Activated CD8-positive, alpha-beta memory T cell treated with anti-CD3 and anti-CD28 coated beads for 36 hours (primary cell): ENCODE data around the gene RAB5A. TPM values are rescaled to one million over a fixed set of nuclear protein-coding genes. Genes with fewer than 3 reads are reported as not detected.
"Not testable (repeated sequence)": the region's sequence is repeated elsewhere in the genome, so short reads cannot be mapped to it uniquely, and the experiment has no call there.

Source experiments
- CTCF ChIA-PET: fragments of 350-600 bp; sonication (Branson Sonifier 250); formaldehyde crosslinking; loops from one replicate; lab custom pipeline; 2021; ENCODE audit warnings: antibody characterized with exemption; lab: Charles Lee
- POLR2A ChIA-PET: fragments of 350-600 bp; sonication (Branson Sonifier 250); formaldehyde crosslinking; loops from one replicate; lab custom pipeline; 2021; ENCODE audit warnings: antibody characterized with exemption; lab: Charles Lee
- total RNA-seq, 2 experiments: library from RNA; stranded (reverse); gene quantifications; one replicate each; pipeline ENCODE4 v1.2.3, GENCODE V29; 2021

RAB5A gene
- total RNA-seq, 2 experiments from 2014 or later = 64.4 to 67.8 TPM

DNA sequence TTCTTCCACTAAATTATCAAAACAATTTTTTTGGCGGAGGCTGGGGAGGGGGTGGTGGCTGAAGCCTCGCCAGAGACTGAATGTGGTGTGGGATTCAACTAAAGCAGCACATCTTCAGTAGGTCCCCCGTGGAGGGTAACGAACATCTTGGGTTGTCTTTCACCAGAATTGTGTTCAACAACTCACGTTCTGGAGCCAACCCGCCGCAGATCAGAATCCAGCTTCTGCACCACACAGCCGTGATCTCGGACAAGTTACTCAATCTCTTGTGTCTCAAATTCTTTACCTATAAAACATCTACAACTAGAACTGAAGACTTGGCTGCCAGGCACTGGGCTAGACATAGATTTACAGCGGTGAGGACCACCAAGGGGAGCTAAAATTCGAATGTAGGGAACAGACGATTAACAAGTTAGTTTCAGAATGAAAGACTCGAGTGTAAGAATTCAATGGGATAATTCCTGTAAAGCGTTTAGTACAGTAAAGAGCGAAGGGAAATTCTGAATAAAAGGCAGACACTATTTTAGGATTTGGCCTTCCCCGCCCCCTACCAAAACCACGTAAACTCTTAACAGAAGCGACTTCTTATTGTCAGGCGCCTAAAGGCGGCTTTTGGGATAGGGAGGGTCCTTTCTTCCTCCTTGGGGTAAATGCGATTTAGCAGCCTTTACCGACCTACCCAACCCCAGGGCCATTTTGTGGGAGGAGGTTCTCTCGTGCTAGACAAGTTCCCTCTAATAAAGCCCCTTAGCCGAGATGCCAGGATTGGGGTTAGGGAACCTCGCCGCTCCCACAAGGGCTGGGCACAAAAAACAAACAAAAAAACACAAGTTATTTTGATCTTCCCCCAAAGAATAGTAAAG lies 697 bp upstream of the RAB5A start:
- ChIA-PET CTCF (interaction anchor here (0.6 kb wide), 1 partner anchor 21 kb away, joined by 3 read pairs; no protein-coding TSS in a partner anchor), POLR2A (no interaction called here)

GRCh38 chr3:19947549-19948225 lies 790 bp downstream of the RAB5A start:
- ChIA-PET POLR2A (interaction anchor here (1.0 to 1.9 kb wide), 3 partner anchors 16 to 238 kb away, joined by 4 to 13 read pairs (median 5); partner anchors contain the start of genes KAT2B and SGO1), CTCF (interaction anchor here (0.9 kb wide), 1 partner anchor 10 kb away, joined by 4 read pairs; no protein-coding TSS in a partner anchor)

DNA sequence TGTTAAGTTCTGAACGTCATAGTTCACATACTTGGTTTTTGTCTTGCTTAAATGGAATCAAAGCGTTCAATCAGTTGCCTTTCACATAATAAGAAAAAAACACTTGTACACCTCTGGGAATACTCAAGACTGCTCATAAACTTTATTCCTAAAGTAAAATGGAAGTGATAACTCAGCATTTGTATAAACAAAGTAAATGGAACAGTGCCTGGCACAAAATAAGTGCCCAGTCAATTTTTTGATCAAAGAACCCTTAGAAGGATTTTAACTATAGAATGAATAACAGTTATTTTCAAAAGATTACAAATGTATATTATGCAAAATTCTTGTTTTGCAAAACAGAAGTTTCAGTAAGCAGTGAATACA lies 1.3 kb downstream of the RAB5A start:
- ChIA-PET POLR2A (interaction anchor here (1.0 to 1.9 kb wide), 2 partner anchors 93 to 238 kb away, joined by 5 to 13 read pairs; partner anchors contain the start of genes KAT2B and SGO1), CTCF (interaction anchor here (0.9 kb wide), 1 partner anchor 11 kb away, joined by 4 read pairs; no protein-coding TSS in a partner anchor)

GRCh38 chr3:19950316-19950715 lies 3.4 kb downstream of the RAB5A start:
- ChIA-PET POLR2A (no interaction called here), CTCF (no interaction called here)

DNA sequence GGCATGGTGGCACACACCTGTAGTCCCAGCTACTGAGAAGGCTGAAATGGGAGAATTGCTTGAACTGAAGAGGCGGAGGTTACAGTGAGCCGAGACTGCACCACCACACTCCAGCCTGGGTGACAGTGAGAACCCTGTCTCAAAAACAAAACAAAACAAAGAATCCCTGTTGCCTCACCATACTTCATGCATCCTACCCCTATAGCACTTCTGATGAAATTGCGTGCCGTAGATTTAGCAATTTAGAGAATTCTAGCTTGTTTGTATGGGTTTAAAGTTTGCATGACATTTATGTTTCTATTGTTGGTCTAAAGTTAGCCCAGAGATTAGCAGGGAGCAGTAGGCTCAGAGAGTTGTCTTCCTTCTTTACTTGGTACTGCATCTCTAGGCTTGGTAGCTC lies 7.8 kb downstream of the RAB5A start:
- POLR2A ChIA-PET = no interaction called here
- CTCF ChIA-PET = no interaction called here

GRCh38 chr3:19957354-19957753 lies 10.5 kb downstream of the RAB5A start:
- POLR2A ChIA-PET, CTCF ChIA-PET: not testable (repeated sequence)

DNA sequence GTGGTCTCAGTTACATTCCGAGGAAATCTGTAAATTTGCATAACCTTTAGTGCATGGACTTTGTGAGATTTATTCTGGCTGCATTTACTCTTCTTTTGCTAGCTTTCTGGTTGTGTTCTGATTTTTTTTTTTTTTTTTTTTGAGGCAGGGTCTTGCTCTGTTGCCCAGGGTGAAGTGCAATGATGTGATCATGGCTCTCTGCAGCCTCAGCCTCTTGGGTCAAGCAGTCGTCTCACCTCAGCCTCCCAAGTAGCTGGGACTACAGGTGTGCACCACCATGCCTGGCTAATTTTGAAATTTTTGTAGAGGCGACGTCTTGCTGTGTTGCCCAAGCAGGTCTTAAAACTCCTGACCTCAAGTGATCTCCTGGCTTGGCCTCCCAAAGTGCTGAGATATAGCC lies 12.6 kb downstream of the RAB5A start:
- ChIA-PET CTCF (interaction anchor here (0.6 kb wide), 1 partner anchor 75 kb away, joined by 4 read pairs; no protein-coding TSS in a partner anchor), POLR2A (no interaction called here)

GRCh38 chr3:19960696-19961095 lies 13.8 kb downstream of the RAB5A start:
- ChIA-PET POLR2A (no interaction called here), CTCF (no interaction called here)

DNA sequence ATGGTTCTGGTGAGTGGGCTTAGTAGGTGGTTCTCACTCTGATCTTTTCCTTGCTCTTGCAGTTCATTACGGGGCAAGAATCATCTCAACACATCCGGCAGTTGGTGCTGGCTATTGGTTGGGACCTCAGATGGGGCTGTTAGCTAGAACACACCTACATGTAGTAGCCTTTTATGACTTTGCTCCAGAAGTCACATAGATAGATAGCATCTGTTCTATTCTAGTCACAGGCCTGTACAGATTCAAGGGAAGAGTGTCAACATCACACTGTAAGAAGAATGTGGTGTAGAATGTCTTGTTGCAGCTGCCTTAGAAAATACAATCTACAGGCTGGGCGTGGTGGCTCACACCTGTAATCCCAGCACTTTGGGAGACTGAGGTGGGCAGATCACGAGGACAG lies 15.1 kb downstream of the RAB5A start:
- ChIA-PET CTCF (no interaction called here), POLR2A (no interaction called here)

DNA sequence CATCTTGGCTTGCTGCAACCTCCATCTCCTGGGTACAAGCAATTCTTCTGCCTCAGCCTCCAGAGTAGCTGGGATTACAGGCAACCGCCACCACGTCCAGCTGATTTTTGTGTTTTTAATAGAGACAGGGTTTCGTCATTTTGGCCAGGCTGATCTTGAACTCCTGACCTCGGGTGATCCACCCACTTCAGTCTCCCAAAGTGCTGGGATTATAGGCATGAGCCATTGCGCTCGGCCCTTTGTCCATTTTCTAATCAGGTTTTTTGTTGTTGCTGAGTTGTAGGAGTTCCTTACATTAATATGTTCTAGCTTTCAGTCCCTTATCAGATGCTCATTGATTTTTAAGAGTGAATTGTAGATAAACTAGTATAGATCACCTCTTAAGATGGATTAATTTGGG lies 20.3 kb downstream of the RAB5A start:
- POLR2A ChIA-PET = no interaction called here
- CTCF ChIA-PET = interaction anchor here (0.6 to 0.7 kb wide), 2 partner anchors 10 to 21 kb away, joined by 3 read pairs; no protein-coding TSS in a partner anchor

DNA sequence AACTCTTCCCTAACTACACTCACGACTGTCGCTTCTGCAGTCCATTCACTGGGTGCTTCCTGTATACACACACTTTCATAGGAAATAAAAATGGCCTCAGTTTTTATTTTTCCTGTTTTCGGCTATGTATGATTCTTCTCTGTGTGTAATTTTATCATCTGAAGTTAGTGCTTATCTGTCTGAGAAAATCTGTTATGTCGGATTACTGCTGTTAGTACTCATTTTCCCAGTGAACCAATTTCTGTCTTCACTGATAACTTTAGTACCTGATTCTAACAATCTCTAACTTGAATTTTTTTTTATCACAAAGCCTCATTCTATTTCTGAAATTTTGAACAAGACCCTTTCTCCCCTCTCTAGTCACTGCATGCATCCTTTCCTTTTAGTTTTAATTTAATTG lies 20.9 kb downstream of the RAB5A start:
- ChIA-PET CTCF (no interaction called here), POLR2A (no interaction called here)

GRCh38 chr3:19970327-19970726 lies 23.4 kb downstream of the RAB5A start:
- POLR2A ChIA-PET = no interaction called here
- CTCF ChIA-PET = interaction anchor here (0.6 kb wide), 1 partner anchor 1658 kb away, joined by 4 read pairs; no protein-coding TSS in a partner anchor

DNA sequence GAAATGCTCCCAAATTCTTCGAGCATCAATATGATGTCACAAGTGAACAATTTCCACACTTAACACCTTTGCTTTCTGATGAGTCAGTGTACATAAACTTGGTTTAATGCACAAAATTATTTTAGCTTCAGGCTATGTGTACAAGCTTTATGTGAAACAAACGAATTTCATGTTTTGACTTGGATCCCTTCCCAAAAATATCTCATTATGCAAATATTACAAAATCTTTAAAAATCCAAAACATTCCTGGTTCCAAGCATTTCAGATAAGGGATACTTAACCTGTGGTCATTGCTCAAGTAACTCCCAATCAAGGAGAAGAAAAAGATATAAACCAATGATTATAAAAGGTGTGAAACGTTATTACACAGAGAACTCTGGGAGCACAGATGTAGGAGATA lies 25.2 kb downstream of the RAB5A start:
- POLR2A ChIA-PET = interaction anchor here (0.6 kb wide), 1 partner anchor 69 kb away, joined by 3 read pairs; no protein-coding TSS in a partner anchor
- CTCF ChIA-PET = no interaction called here

DNA sequence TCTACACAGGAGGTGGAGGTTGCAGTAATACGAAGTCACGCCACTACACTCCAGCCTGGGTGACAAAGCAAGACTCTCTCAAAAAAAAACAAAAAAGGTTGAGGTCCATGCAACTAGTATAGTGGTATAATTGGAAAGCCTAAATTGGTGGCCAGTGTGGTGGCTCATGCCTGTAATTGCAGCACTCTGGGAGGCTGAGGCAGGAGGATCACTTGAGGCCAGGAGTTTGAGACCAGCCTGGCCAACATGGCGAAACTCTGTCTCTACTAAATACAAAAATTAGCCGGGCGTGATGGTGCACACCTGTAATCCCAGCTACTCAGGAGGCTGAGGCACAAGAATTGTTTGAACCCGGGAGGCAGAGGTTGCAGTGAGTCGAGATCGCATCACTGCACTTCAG lies 42.0 kb downstream of the RAB5A start:
- CTCF ChIA-PET, POLR2A ChIA-PET: not testable (repeated sequence)

- ChIA-PET CTCF (no interaction called here), POLR2A (no interaction called here)
Measured at GRCh38 chr3:19994796-19995195, 47.9 kb downstream of the RAB5A start.

DNA sequence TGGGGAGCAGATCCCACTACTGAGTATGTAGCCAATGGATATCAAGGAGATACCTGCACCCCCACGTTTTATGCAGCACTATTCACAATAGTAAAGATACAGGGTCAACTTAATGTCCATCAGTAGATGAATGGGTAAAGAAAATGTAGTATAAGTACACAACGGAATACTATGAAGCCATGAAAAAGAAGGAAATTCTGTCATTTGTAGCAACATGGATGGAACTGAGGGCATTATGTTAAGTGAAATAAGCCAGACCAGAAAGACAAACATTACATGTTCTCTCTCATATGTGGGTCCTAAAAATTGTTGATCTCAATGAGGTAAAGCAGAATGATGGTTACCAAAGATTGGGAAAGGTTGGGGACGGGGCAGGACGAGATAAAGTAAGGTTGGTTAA lies 50.6 kb downstream of the RAB5A start:
- CTCF ChIA-PET = no interaction called here
- POLR2A ChIA-PET = no interaction called here

DNA sequence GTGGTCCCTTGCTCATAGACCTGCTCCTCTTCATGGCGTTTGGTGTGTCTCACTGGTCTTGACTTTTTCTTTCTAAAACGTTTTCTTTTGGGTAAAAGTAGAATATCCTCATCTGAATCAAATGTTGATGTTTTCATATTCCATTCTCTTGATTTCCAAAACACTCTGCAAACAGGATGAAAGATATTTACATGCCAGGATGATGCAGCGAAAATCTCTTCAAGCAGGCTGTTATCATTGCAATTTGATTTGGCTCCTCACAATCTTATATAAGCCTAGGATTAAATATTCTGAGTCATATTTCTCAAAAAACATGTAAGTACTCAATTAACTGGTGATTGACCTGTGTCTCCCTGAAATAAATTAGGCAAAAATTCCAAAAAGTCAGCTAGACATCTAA lies 55.0 kb downstream of the RAB5A start:
- ChIA-PET POLR2A (no interaction called here), CTCF (no interaction called here)

GRCh38 chr3:20007960-20008359 lies 61.1 kb downstream of the RAB5A start:
- ChIA-PET CTCF (no interaction called here), POLR2A (no interaction called here)

GRCh38 chr3:20008646-20009045 lies 61.7 kb downstream of the RAB5A start:
- ChIA-PET POLR2A (no interaction called here), CTCF (no interaction called here)

DNA sequence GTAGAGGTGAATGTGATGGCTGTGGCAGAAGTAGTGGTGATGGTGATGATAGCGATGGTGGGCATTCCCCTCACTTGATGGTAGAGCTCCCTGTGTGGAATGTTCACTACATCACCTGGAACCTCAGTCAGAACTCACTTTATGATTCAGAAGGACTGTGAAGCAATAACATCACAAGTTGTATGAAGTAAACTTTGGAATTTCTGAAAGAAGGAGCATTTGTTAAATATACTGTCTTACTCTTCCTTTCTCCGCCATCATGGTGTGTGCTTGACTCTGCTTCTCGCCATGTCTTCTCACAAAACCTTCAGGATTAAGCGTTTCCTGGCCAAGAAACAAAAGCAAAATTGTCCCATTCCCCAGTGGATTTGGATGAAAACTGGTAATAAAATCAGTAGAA lies 65.3 kb downstream of the RAB5A start, which contains the start of gene PP2D1:
TSS of gene PP2D1 (minus strand) at position 101 of the 400 bp plus-strand sequence. CDS start 192 bp downstream, outside the sequence.
- CTCF ChIA-PET = interaction anchor here (0.7 kb wide), 1 partner anchor 11 kb away, joined by 3 read pairs; no protein-coding TSS in a partner anchor

More for the DNA sequence above, 65.3 kb downstream of the RAB5A start, which contains the start of gene PP2D1:
- POLR2A ChIA-PET = no interaction called here
